ENCODE data around the gene CHIC2.
"Not testable (repeated sequence)": the region's sequence is repeated elsewhere in the genome, so short reads cannot be mapped to it uniquely, and the experiment has no call there.

Gene CHIC2

GRCh38 chr4:54056360-54056759, 8.0 kb downstream of the CHIC2 start:
- DNase-seq = no peak

DNA sequence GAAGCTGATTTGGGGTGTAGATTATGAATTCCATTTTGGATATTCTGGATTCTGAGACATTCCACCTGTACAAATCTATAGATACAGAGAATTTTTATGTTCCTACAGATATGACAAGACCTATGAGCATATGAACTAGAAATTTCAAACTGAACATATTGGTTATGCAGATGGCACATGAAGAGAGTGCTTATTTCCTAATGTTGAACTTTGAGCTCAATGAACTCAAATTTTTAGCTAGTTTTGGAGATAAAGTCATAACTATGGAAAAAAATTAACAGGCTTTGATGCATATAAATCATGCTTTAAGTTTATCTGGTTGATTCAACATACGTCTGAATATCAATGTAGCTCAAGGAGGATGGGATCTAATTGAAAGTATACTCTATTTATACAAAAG, 8.9 kb downstream of the CHIC2 start:
- no peak for DNase-seq

DNA sequence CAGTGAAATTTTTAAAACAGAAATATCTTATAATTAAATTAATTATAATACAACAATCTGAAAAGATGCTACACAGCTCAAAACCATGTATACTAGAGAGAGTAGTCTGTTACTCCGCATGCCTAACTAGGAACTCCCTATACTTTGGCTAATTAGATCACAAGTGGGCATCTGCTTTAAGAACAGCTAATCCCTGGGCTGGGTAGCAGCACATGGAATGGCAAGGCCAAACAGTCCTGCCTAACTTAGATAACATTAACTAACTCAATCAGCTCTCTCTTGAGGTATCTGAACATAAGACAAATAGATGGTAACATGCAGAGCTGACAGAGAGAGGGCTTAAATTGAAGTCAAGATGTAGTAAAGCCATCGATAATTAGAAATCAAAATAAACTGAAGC, 9.9 kb downstream of the CHIC2 start:
- no peak for DNase-seq

DNA sequence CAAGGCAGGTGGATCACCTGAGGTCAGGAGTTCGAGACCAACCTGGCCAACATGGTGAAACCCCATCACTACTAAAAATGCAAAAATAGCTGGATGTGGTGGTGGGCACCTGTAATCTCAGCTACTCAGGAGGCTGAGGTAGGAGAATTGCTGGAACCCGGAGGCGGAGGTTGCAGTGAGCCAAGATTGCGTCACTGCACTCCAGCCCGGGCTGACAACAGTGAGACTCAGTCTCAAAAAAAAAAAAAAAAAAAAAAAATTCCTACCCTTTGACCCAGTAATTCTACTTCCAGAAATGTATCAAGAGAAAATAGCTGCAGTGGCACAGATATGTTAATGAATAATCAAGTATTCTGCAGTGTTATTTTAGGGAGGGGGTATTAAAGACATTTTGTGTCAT, 11.1 kb downstream of the CHIC2 start:
- not testable (repeated sequence) for DNase-seq

- DNase-seq = no peak
Observed at GRCh38 chr4:54050214-54050904, 14.0 kb downstream of the CHIC2 start.

- not testable (repeated sequence) for DNase-seq
Observed at GRCh38 chr4:54043630-54044029, 20.8 kb downstream of the CHIC2 start.

GRCh38 chr4:54041933-54042332, 22.5 kb downstream of the CHIC2 start:
- no peak for DNase-seq

GRCh38 chr4:54041100-54041499, 23.3 kb downstream of the CHIC2 start:
- DNase-seq = no peak

GRCh38 chr4:54038056-54038455, 26.3 kb downstream of the CHIC2 start:
- DNase-seq = no peak

- DNase-seq = no peak
Observed at GRCh38 chr4:54036184-54036583, 28.2 kb downstream of the CHIC2 start.

DNA sequence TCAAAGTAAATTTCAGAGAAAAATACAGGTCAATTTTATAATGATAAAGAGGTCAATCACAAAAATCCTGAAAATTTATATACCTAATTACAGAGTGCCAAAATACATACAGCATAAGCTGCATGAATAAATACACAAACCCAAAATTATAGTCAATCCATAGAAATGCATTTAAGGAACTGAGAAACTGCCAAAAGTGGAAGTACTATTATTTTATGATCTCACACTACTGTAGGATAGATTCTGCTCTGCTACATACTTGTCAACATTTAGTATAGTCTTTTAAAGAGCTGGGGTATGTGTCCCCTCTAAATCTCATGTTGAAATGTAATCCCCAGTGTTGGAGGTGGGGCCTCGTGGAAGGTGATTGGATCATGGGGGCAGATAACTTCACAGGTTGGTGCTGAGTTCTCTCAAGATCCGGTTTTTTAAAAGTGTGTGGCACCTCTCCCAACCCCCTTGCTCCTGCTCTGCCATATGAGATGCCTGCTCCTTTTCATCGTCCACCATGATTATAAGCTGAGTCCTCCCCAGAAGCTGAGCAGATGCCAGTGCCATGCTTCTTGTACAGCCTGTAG, 31.8 kb downstream of the CHIC2 start:
- DNase-seq = no peak

DNA sequence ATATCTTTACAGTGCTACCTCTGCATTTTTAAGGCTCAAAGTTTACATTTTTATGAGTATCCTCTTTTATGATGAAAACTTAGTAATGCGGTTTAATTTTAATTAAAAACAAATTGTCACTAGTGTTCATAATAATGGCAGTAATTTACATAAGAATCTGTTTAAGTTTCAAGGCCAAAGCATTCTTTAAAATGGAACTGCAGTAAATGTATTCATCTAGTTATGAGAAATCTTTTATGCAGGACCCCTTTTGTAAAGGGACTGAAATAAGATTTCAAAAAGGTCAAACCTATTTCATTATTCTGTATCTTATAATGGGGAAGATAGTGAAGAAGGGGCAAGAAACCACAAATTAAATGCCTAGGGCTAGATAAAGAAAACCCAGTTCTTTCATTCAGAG, 37.1 kb downstream of the CHIC2 start:
- no peak for DNase-seq

DNA sequence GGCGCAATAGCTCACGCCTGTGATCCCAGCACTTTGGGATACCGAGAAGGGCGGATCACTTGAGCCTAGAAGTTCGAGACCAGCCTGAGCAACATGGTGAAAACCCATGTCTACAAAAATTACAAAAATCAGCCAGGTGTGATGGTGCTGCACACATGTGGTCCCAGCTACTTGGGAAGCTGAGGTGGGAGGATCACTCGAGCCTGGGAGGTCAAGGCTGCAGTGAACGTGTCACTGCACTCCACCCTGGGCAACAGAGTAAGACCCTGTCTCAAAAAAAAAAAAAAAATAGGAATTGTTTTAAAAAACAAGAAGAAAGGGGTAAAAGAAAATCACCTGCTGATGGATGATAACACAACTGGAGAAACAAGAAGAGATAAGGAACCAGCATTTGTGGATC, 38.8 kb downstream of the CHIC2 start:
- DNase-seq = no peak

- not testable (repeated sequence) for DNase-seq
Observed at GRCh38 chr4:54023019-54023418, 41.4 kb downstream of the CHIC2 start.

DNA sequence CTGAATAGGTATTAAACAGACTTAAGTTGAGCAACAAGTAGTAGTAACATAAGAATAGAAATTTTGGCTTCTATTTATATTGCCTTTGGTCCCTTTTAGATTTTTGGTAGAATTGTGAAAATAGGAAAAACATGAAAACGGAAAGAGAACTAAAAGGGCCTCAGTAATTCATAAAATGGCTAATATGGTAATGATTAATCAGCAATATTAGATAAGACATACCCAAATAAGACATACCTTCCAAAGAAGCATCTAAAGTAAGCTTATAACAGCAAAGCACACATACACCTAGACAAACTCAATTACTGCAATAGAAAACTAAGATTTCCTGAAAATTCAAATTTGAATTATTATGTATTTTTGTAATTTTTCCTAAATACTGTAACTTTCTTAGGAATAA, 46.4 kb downstream of the CHIC2 start:
- DNase-seq = no peak

DNA sequence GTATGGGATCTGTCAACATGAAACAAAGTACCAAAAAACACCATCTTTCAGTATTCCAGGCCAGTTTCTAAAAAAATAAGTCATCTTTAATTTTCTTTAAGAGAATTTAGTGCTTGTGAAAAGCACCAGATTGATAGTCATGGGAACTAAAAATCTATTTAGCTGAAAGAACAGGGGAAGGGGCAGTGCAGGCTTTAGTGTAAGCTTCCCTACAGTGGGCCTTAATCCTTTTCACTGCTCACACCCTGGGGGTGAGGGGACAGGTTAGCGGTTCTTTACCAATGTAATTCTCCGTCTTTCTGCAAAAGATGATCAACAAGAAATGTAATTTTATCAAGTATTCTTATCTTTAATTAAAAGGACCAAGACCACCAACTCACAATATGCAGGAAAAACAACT, 47.1 kb downstream of the CHIC2 start:
- no peak for DNase-seq

GRCh38 chr4:54016504-54016903, 47.9 kb downstream of the CHIC2 start:
- DNase-seq = no peak

- no peak for DNase-seq
Observed at GRCh38 chr4:54015423-54016030, 48.9 kb downstream of the CHIC2 start.

DNA sequence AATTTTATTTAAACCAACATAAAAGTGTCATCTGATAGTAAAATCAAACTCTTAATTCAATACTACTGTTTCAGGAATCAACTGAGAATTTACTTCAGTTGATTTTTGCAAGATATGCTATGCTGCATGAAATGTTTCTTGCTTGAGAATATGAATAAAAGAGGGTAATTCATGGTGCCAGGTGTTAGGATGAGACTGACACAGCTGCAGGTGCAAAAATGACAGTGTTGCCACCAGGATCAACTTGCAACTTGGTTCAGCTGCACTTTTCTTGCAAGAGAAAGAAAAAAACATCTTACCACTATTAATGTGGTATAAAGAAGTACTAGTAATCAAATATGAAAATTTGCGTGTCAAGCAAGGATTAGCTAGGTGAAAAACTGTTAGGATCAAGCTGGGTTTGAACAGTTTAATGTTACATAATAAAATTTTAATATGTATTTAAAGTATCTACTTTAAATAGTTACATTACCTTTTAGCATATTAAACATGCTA, 49.7 kb downstream of the CHIC2 start:
- no peak for DNase-seq

- no peak for DNase-seq
Observed at GRCh38 chr4:54011201-54011600, 53.2 kb downstream of the CHIC2 start.

GRCh38 chr4:54006755-54007154, 57.6 kb downstream of the CHIC2 start:
- DNase-seq = no peak

DNA sequence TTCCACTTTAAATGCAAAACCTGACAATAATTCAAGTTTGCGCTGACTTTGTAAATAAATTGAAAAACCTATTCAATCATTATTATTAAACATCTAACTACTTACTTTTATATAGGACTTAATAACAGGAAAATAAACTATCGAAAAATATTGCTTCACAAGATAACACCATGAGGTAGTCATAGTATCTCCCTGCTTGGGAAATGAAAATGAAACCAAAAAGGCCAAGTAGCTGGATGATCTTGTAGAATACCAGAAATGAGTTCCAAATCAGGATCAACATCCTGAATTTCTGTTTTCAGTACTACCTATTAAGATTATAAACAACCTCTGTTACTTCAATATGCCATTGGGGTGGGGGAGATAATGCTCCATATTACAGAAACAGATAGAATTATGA, 58.9 kb downstream of the CHIC2 start:
- DNase-seq = no peak

- DNase-seq = no peak
Observed at GRCh38 chr4:54004463-54004862, 59.9 kb downstream of the CHIC2 start.

GRCh38 chr4:54001668-54002365, 62.6 kb downstream of the CHIC2 start:
- DNase-seq = no peak
